CD4-positive, CD25-positive, alpha-beta regulatory T cell (primary cell): Measurements from ENCODE around the gene CHMP6. TPM values are rescaled to one million over a fixed set of nuclear protein-coding genes. Genes with fewer than 3 reads are reported as not detected.
A peak's percentile ranks its signal among the peaks of the same experiment; 100 is the strongest.

Experiments
- ATAC-seq, 2 donors: fragments of 150-1000 bp; cut with Tn5 transposase; one replicate each; pipeline ENCODE4 v1.10.0; 2021; ENCODE audit warnings: low read depth in 2 of 2, moderate number of reproducible peaks in 2 of 2, moderate library complexity in 1 of 2
- DNase-seq, 3 donors: peaks; one replicate each; pipeline versions ENCODE4 v3.0.0 to v3.0.0-alpha.2; 2012 to 2022; ENCODE audit warnings: mixed read lengths in 1 of 3
- H3K27ac ChIP-seq: one replicate; pipeline ENCODE4 v1.7.0; 2013; ENCODE audit warnings: mild to moderate bottlenecking, low read length; ENCODE audit not compliant: insufficient read depth, poor library complexity, severe bottlenecking
- H3K27me3 ChIP-seq: one replicate; pipeline ENCODE4 v1.7.0; 2013; ENCODE audit warnings: low read length; ENCODE audit not compliant: control insufficient read depth, insufficient read depth
- H3K36me3 ChIP-seq: one replicate; pipeline ENCODE4 v1.7.0; 2013; ENCODE audit warnings: mild to moderate bottlenecking, low read length, moderate library complexity; ENCODE audit not compliant: control insufficient read depth, insufficient read depth
- H3K4me1 ChIP-seq: 2 replicates; pipeline ENCODE4 v1.7.0; 2013; ENCODE audit warnings: mild to moderate bottlenecking, low read length; ENCODE audit not compliant: insufficient read depth, control insufficient read depth, poor library complexity, severe bottlenecking
- H3K4me3 ChIP-seq: one replicate; pipeline ENCODE4 v1.7.0; 2013; ENCODE audit warnings: low read depth, mild to moderate bottlenecking, low read length, moderate library complexity
- H3K9me3 ChIP-seq, 2 experiments: 1 replicate in 1 of 2; 2 replicates in 1 of 2; pipeline ENCODE4 v1.7.0; 2013; ENCODE audit warnings: low read length in 2 of 2, mild to moderate bottlenecking in 1 of 2, moderate library complexity in 1 of 2; ENCODE audit not compliant: control insufficient read depth in 2 of 2
- H3K27ac Mint-ChIP-seq, 3 donors: one replicate each; pipeline ENCODE4 v1.8.0; 2020 to 2022; ENCODE audit warnings: mild to moderate bottlenecking in 3 of 3, mixed read lengths in 3 of 3, moderate library complexity in 2 of 3
- H3K27me3 Mint-ChIP-seq: one replicate; pipeline ENCODE4 v1.8.0; 2022; ENCODE audit warnings: mild to moderate bottlenecking, mixed read lengths
- H3K36me3 Mint-ChIP-seq: one replicate; pipeline ENCODE4 v1.8.0; 2020; ENCODE audit warnings: mixed read lengths
- H3K4me1 Mint-ChIP-seq, 4 donors: one replicate each; pipeline ENCODE4 v1.8.0; 2020 to 2022; ENCODE audit warnings: mixed read lengths in 4 of 4, mild to moderate bottlenecking in 1 of 4
- H3K4me3 Mint-ChIP-seq, 4 donors: one replicate each; pipeline ENCODE4 v1.8.0; 2020 to 2022; ENCODE audit warnings: mild to moderate bottlenecking in 4 of 4, mixed read lengths in 4 of 4, moderate library complexity in 3 of 4
- H3K9me3 Mint-ChIP-seq, 7 donors: one replicate each; pipeline ENCODE4 v1.8.0; 2020 to 2022; ENCODE audit warnings: mixed read lengths in 7 of 7, mild to moderate bottlenecking in 3 of 7, moderate library complexity in 2 of 7
- polyA plus RNA-seq, 4 donors: library from polyadenylated mRNA; unstranded; fragments of 300-500 nt; fragmentation: Illumina TruSeq; gene quantifications; one replicate each; pipeline ENCODE4 v1.2.3, GENCODE V29; 2021
- total RNA-seq: library from RNA; stranded (reverse); gene quantifications from one replicate; pipeline ENCODE4 v1.2.3, GENCODE V29; 2022

The CHMP6 gene
- total and polyA plus RNA-seq, 5 donors from 2014 or later, result 25.5 to 43.5 (median 38.4) TPM

- Mint-ChIP-seq H3K4me1 (peaks cover 0 to 7% (median 0%) of the 10 kb centered on the region in 4 donors), H3K4me3 (no peak overlapping the region), H3K36me3 (no peaks in the 10 kb centered on the region), H3K27ac (no peak overlapping the region), H3K9me3 (peaks cover 0 to 2% (median 0%) of the 10 kb centered on the region in 7 donors), H3K27me3 (no peaks in the 10 kb centered on the region)
- Histone ChIP-seq H3K4me3 (no peak overlapping the region), H3K27ac (no peak overlapping the region), H3K4me1 (peaks cover 5% of the 10 kb centered on the region), H3K36me3 (no peaks in the 10 kb centered on the region), H3K9me3 (no peaks in the 10 kb centered on the region), H3K27me3 (no peaks in the 10 kb centered on the region)
- ATAC-seq, result no peak
- DNase-seq, result no peak
These were observed 20.6 kb upstream of the CHMP6 start for GRCh38 chr17:80970762-80971703.

GRCh38 chr17:80971704-80972304 lies 19.8 kb upstream of the CHMP6 start:
- Mint-ChIP-seq H3K36me3 (no peaks in the 10 kb centered on the region), H3K4me1 (peaks cover 0 to 7% (median 0%) of the 10 kb centered on the region in 4 donors), H3K9me3 (peaks cover 0 to 2% (median 0%) of the 10 kb centered on the region in 7 donors), H3K27me3 (no peaks in the 10 kb centered on the region), H3K4me3 (no peak overlapping the region), H3K27ac (no peak overlapping the region)
- Histone ChIP-seq H3K36me3 (no peaks in the 10 kb centered on the region), H3K9me3 (no peaks in the 10 kb centered on the region), H3K27ac (no peak overlapping the region), H3K4me3 (no peak overlapping the region), H3K4me1 (peaks cover 5% of the 10 kb centered on the region), H3K27me3 (no peaks in the 10 kb centered on the region)
- ATAC-seq, result no peak
- no peak for DNase-seq

DNA sequence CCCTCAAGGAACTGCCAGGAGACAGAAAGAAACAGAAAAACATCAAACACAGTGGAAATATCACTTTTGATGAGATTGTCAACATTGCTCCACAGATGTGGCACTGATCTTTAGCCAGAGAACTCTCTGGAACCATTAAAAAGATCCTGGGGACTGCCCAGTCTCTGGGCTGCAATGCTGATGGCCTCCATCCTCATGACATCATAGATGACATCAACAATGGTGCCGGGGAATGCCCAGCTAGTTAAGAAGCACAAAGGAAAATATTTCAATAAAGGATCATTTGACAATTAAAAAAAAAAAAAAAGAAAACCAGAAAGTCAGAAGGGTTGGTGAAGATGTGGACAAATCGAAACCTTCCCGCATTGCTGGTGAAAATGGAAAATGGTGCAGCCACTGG lies 14.9 kb upstream of the CHMP6 start:
- peaks cover 0 to 2% (median 0%) of the 10 kb centered on the region in 7 donors for H3K9me3 Mint-ChIP-seq
- Histone ChIP-seq H3K4me1 (no peaks in the 10 kb centered on the region), H3K27me3 (peaks cover 2% of the 10 kb centered on the region), H3K4me3 (no peak overlapping the region), H3K27ac (no peak overlapping the region), H3K9me3 (no peaks in the 10 kb centered on the region), H3K36me3 (no peaks in the 10 kb centered on the region)
- H3K36me3 Mint-ChIP-seq, result no peaks in the 10 kb centered on the region
- ATAC-seq (no peak), DNase-seq (no peak)
- H3K27ac Mint-ChIP-seq, result no peak overlapping the region
- H3K4me1 Mint-ChIP-seq, result peaks cover 0 to 7% (median 2%) of the 10 kb centered on the region in 4 donors
- H3K4me3 Mint-ChIP-seq, result peak overlapping the region in 1 of 4 donors; percentile 54
- H3K27me3 Mint-ChIP-seq, result peaks cover 5% of the 10 kb centered on the region

- Mint-ChIP-seq H3K4me3 (peak overlapping the region in 1 of 4 donors; percentile 54), H3K36me3 (no peaks in the 10 kb centered on the region), H3K9me3 (peaks cover 0 to 2% (median 0%) of the 10 kb centered on the region in 7 donors), H3K27me3 (peaks cover 5% of the 10 kb centered on the region), H3K27ac (no peak overlapping the region), H3K4me1 (peaks cover 0 to 7% (median 2%) of the 10 kb centered on the region in 4 donors)
- DNase-seq (no peak), ATAC-seq (no peak)
- no peaks in the 10 kb centered on the region for H3K36me3 ChIP-seq
- H3K9me3 ChIP-seq, result no peaks in the 10 kb centered on the region
- no peak overlapping the region for H3K27ac ChIP-seq
- H3K27me3 ChIP-seq, result peaks cover 2% of the 10 kb centered on the region
- H3K4me3 ChIP-seq, result no peak overlapping the region
- H3K4me1 ChIP-seq, result no peaks in the 10 kb centered on the region
These were observed 14.5 kb upstream of the CHMP6 start for GRCh38 chr17:80977172-80977571.

DNA sequence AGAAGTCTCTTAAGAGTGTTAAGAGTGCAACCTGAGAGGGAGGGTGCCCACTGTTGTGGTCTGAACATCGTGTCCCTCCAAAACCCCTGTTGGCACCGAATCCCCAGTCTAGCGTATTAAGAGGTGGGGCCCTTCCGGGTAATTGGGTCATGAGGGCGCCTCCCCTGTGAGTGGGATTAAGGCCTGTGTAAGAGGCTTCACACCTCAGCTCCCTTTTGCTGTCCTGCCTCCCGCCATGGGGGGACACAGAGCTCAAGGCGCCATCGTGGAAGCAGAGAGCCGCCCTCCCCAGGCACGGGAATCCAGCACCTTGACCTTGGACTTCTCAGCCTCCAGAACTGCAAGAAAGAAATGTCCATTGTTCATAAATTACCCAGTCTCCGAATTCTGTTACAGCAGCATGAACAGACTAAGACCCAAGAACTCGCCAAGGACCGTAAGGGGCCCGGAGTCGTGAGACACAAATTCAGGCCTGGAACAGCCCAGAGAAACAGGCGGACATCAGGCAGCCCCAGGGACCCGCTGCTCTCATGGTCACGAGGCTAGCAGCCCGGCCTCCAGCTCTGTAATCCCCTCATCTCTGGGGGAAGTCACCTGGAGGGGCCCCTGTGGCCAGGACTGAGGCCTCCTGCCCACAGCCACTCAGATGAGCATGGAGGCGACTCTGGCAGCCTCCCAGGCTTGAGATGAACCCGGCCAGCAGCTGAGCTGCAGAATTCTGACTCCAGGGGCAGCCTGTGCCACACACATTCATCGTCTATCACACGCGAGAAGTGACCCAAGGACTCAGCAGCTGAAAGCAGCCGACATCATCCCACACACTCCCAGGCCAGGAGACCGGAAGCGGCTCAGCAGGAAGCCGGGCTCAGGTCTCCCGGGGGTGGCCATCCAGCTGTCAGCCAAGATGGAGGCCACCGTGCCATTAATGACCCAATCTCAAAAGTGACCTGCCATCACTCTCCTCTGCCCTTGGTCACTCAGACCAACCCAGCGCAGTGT lies 12.8 kb upstream of the CHMP6 start:
- Histone ChIP-seq H3K27ac (no peak overlapping the region), H3K27me3 (peaks cover 2% of the 10 kb centered on the region), H3K4me1 (no peaks in the 10 kb centered on the region), H3K9me3 (no peaks in the 10 kb centered on the region), H3K4me3 (no peak overlapping the region), H3K36me3 (no peaks in the 10 kb centered on the region)
- no peak overlapping the region for H3K27ac Mint-ChIP-seq
- ATAC-seq (no peak), DNase-seq (no peak)
- H3K36me3 Mint-ChIP-seq, result no peaks in the 10 kb centered on the region
- H3K27me3 Mint-ChIP-seq, result peaks cover 7% of the 10 kb centered on the region
- H3K4me1 Mint-ChIP-seq, result peaks cover 0 to 10% (median 2%) of the 10 kb centered on the region in 4 donors
- H3K4me3 Mint-ChIP-seq, result no peak overlapping the region
- peaks cover 0 to 2% (median 0%) of the 10 kb centered on the region in 7 donors for H3K9me3 Mint-ChIP-seq

GRCh38 chr17:80979547-80980378 lies 11.9 kb upstream of the CHMP6 start:
- Mint-ChIP-seq H3K36me3 (no peaks in the 10 kb centered on the region), H3K27ac (no peak overlapping the region), H3K4me3 (no peak overlapping the region), H3K4me1 (peaks cover 0 to 10% (median 2%) of the 10 kb centered on the region in 4 donors), H3K9me3 (peaks cover 0 to 1% (median 0%) of the 10 kb centered on the region in 7 donors), H3K27me3 (peaks cover 10% of the 10 kb centered on the region)
- Histone ChIP-seq H3K4me1 (no peaks in the 10 kb centered on the region), H3K4me3 (no peak overlapping the region), H3K9me3 (no peaks in the 10 kb centered on the region), H3K27me3 (peaks cover 2% of the 10 kb centered on the region), H3K36me3 (no peaks in the 10 kb centered on the region), H3K27ac (no peak overlapping the region)
- DNase-seq (no peak), ATAC-seq (no peak)
